Panc1 (cell line): ENCODE results near the gene PIGV. TPM values are rescaled to one million over a fixed set of nuclear protein-coding genes. Genes with fewer than 3 reads are reported as not detected.
"Not testable (repeated sequence)": the region's sequence is repeated elsewhere in the genome, so short reads cannot be mapped to it uniquely, and the experiment has no call there.

Source experiments
- ATAC-seq: fragments of 200-7000 bp; cut with Tn5 transposase; 2 replicates; pipeline ENCODE4 v1.9.1; 2020; ENCODE audit warnings: mild to moderate bottlenecking, moderate library complexity
- BruUV-seq: library from RNA; stranded (reverse); fragments of 400-500 nt; replicated peaks from 2 replicates; lab custom pipeline; 2021; lab: Mats Ljungman, UMichigan
- CTCF ChIA-PET: fragments of 300-600 bp; sonication (Branson Sonifier 250); formaldehyde crosslinking; loops from one replicate; lab custom pipeline; 2022; ENCODE audit warnings: antibody characterized with exemption; lab: Charles Lee
- POLR2A ChIA-PET: fragments of 300-600 bp; sonication (Branson Sonifier 250); formaldehyde crosslinking; loops from one replicate; lab custom pipeline; 2022; ENCODE audit warnings: antibody characterized with exemption; lab: Charles Lee
- DNase-seq: peaks from one replicate; pipeline ENCODE4 v3.0.0-alpha.2; 2010; ENCODE audit warnings: low read depth, low spot score
- H3K27ac ChIP-seq: 2 replicates; pipeline ENCODE4 v1.5.1; 2011; ENCODE audit warnings: mild to moderate bottlenecking, low read length, inconsistent platforms
- H3K27me3 ChIP-seq: fragments of 200-500 bp; sonication (Bioruptor generic); 2 replicates; pipeline ENCODE4 v1.6.0; 2014; ENCODE audit warnings: low read length, inconsistent platforms; ENCODE audit not compliant: control insufficient read depth, insufficient read depth
- H3K36me3 ChIP-seq: fragments of 200-500 bp; sonication (Bioruptor generic); 2 replicates; pipeline ENCODE4 v1.5.1; 2014; ENCODE audit warnings: inconsistent platforms, mild to moderate bottlenecking, low read length, moderate library complexity; ENCODE audit not compliant: control insufficient read depth, insufficient read depth
- H3K4me1 ChIP-seq: 2 replicates; pipeline ENCODE4 v1.5.1; 2011; ENCODE audit warnings: inconsistent platforms, mild to moderate bottlenecking, low read length, moderate library complexity; ENCODE audit not compliant: control insufficient read depth, insufficient read depth
- H3K4me3 ChIP-seq, 2 experiments: 2 replicates each; pipeline ENCODE4 v1.5.1; 2011 to 2012; ENCODE audit warnings: low read depth in 2 of 2, low read length in 2 of 2, mild to moderate bottlenecking in 2 of 2, inconsistent platforms in 1 of 2, moderate library complexity in 1 of 2
- H3K9me3 ChIP-seq: fragments of 200-500 bp; sonication (Bioruptor generic); 2 replicates; pipeline ENCODE4 v1.5.1; 2014; ENCODE audit warnings: low read depth, mild to moderate bottlenecking, inconsistent platforms, low read length, moderate library complexity; ENCODE audit not compliant: control insufficient read depth, insufficient read depth
- POLR2AphosphoS5 ChIP-seq: IDR thresholded peaks from 2 replicates; pipeline ENCODE4 v1.6.1; 2012; ENCODE audit warnings: mild to moderate bottlenecking, low read depth, low read length, moderate library complexity
- SIN3A ChIP-seq: IDR thresholded peaks from 2 replicates; pipeline ENCODE4 v1.6.1; 2012; ENCODE audit warnings: low read depth, mild to moderate bottlenecking, low read length, moderate library complexity, borderline replicate concordance; ENCODE audit not compliant: insufficient read depth
- TCF7L2 ChIP-seq: IDR thresholded peaks from 2 replicates; pipeline ENCODE4 v1.6.1; 2011; ENCODE audit warnings: mild to moderate bottlenecking, low read depth, low read length, inconsistent platforms
- in situ Hi-C: cut with HindIII; loops from 2 replicates; pipeline ENCODE4 v1.10.0; 2016; ENCODE audit warnings: low sequenced_read_pairs, low pct_unique_long_range_greater_than_20kb
- intact Hi-C: fragments of 100-400 bp; cut with micrococcal nuclease; formaldehyde crosslinking; loops from one replicate; pipeline ENCODE4 v1.10.0; 2022; ENCODE audit not compliant: unreplicated experiment
- total RNA-seq: library from RNA; stranded (reverse); gene quantifications from one replicate; pipeline ENCODE4 v1.2.1, GENCODE V29; 2021; ENCODE audit not compliant: unreplicated experiment
- TF ChIP-seq, protein P1 (sequence below): fragments of 450-650 bp; IDR thresholded peaks from 2 replicates; pipeline ENCODE4 v1.5.1; 2017; ENCODE audit warnings: mild to moderate bottlenecking

PIGV gene
- total RNA-seq, 1 experiment from 2014 or later = 20.1 TPM

GRCh38 chr1:26799479-26800142, 11.9 kb downstream of the PIGV start:
- CTCF ChIA-PET = interaction anchor here (0.6 kb wide), 1 partner anchor 10 kb away, joined by 3 read pairs; no protein-coding TSS in a partner anchor
- no TSS peak for BruUV-seq
- H3K4me3 ChIP-seq = no peak overlapping the region
- in situ Hi-C loops (no loop called here), intact Hi-C loops (no loop called here)
- peak; percentile 18; the same call in 1 of the 2 replicates for TF ChIP-seq TCF7L2
- TF ChIP-seq SIN3A = no peak
- no peak for TF ChIP-seq POLR2AphosphoS5
- ATAC-seq = peak; percentile 78
- no peaks in the 10 kb centered on the region for H3K36me3 ChIP-seq
- POLR2A ChIA-PET = interaction anchor here (0.5 to 0.6 kb wide), 2 partner anchors 56 to 81 kb away, joined by 3 to 4 read pairs; no protein-coding TSS in a partner anchor
- no peaks in the 10 kb centered on the region for H3K9me3 ChIP-seq
- no peak for DNase-seq
- H3K27me3 ChIP-seq = no peaks in the 10 kb centered on the region
- peak overlapping the region; percentile 59 for H3K27ac ChIP-seq
- peaks cover 18% of the 10 kb centered on the region for H3K4me1 ChIP-seq

DNA sequence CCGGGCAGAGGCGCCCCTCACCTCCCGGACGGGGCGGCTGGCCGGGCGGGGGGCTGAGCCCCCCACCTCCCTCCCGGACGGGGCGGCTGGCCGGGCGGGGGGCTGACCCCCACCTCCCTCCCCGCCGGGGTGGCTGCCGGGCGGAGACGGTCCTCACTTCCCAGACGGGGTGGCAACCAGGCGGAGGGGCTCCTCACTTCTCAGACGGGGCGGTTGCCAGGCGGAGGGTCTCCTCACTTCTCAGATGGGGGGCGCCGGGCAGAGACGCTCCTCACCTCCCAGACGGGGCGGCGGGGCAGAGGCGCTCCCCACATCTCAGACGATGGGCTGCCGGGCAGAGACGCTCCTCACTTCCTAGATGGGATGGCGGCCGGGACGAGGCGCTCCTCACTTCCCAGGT, 16.2 kb downstream of the PIGV start:
- H3K4me3 ChIP-seq, BruUV-seq, H3K36me3 ChIP-seq, H3K27ac ChIP-seq, POLR2A ChIA-PET, CTCF ChIA-PET, H3K9me3 ChIP-seq, intact Hi-C loops, ATAC-seq, H3K27me3 ChIP-seq, in situ Hi-C loops, DNase-seq: not testable (repeated sequence)
- H3K4me1 ChIP-seq = peaks cover 15% of the 10 kb centered on the region

- intact Hi-C loops, BruUV-seq, in situ Hi-C loops: not testable (repeated sequence)
Observed at GRCh38 chr1:26810105-26810504, 22.4 kb downstream of the PIGV start.

More at GRCh38 chr1:26810105-26810504, 22.4 kb downstream of the PIGV start:
- H3K27me3 ChIP-seq, H3K4me1 ChIP-seq, H3K36me3 ChIP-seq, H3K9me3 ChIP-seq, H3K27ac ChIP-seq, H3K4me3 ChIP-seq, DNase-seq: not testable (repeated sequence)
- ChIA-PET CTCF (interaction anchor here (0.6 to 1.6 kb wide), 5 partner anchors 11 to 452 kb away, joined by 3 to 10 read pairs (median 5); partner anchors contain the start of gene KDF1), POLR2A (interaction anchor here (0.5 kb wide), 1 partner anchor 10 kb away, joined by 3 read pairs; no protein-coding TSS in a partner anchor)
- TF ChIP-seq, protein P1, sequence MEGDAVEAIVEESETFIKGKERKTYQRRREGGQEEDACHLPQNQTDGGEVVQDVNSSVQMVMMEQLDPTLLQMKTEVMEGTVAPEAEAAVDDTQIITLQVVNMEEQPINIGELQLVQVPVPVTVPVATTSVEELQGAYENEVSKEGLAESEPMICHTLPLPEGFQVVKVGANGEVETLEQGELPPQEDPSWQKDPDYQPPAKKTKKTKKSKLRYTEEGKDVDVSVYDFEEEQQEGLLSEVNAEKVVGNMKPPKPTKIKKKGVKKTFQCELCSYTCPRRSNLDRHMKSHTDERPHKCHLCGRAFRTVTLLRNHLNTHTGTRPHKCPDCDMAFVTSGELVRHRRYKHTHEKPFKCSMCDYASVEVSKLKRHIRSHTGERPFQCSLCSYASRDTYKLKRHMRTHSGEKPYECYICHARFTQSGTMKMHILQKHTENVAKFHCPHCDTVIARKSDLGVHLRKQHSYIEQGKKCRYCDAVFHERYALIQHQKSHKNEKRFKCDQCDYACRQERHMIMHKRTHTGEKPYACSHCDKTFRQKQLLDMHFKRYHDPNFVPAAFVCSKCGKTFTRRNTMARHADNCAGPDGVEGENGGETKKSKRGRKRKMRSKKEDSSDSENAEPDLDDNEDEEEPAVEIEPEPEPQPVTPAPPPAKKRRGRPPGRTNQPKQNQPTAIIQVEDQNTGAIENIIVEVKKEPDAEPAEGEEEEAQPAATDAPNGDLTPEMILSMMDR = peak; percentile 86
- ATAC-seq = peak; percentile 78; the same call in 1 of the 2 replicates
